Measurements from ENCODE around the gene TPCN1. TPM values are rescaled to one million over a fixed set of nuclear protein-coding genes. Genes with fewer than 3 reads are reported as not detected.

The TPCN1 gene
- total RNA-seq, 1 experiment from 2014 or later, result 13.5 TPM

GRCh38 chr12:113173081-113173698 is 48.1 kb upstream of the TPCN1 start:
- Histone ChIP-seq H3K79me2 (ENCODE audit: insufficient read depth, low read length) (no peaks in the 10 kb centered on the region), H2AK5ac (ENCODE audit: insufficient read length, low read length) (no peak overlapping the region), H3K27ac (ENCODE audit: insufficient read length, low read depth, low read length) (no peak overlapping the region), H4K8ac (replicated peaks; ENCODE audit: insufficient read length, low read depth, low read length) (no peak overlapping the region), H2AFZ (ENCODE audit: low read length) (no peak overlapping the region), H3K9ac (ENCODE audit: extremely low read depth, insufficient read length, low read length) (no peak overlapping the region), H3K4me2 (ENCODE audit: insufficient read depth, insufficient read length, low read length) (no peak overlapping the region), H2BK12ac (ENCODE audit: insufficient read length, low read depth, low read length) (no peak overlapping the region), H3K18ac (ENCODE audit: insufficient read length, low read depth, low read length) (no peak overlapping the region), H3K14ac (ENCODE audit: insufficient read depth, low read length) (no peak overlapping the region), H4K5ac (ENCODE audit: insufficient read length, low read depth, low read length) (no peak overlapping the region), H3K4ac (ENCODE audit: low read depth, low read length) (no peak overlapping the region), H2BK20ac (ENCODE audit: low read depth, low read length, poor library complexity, severe bottlenecking) (no peak overlapping the region), H3K4me1 (ENCODE audit: insufficient read depth, low read length) (no peaks in the 10 kb centered on the region), H2BK15ac (ENCODE audit: low read depth, low read length) (no peak overlapping the region), H3K27me3 (ENCODE audit: insufficient read depth, low read length) (no peaks in the 10 kb centered on the region), H3K79me1 (ENCODE audit: insufficient read depth, low read depth, low read length, poor library complexity, severe bottlenecking) (no peaks in the 10 kb centered on the region), H2BK120ac (ENCODE audit: low read depth, low read length, poor library complexity, severe bottlenecking) (no peak overlapping the region), H2BK5ac (ENCODE audit: insufficient read length, low read length) (no peak overlapping the region), H3K9me3 (ENCODE audit: control insufficient read depth, low read depth, low read length) (no peaks in the 10 kb centered on the region), H3K56ac (ENCODE audit: insufficient read length, low read depth, low read length) (no peak overlapping the region), H4K91ac (ENCODE audit: insufficient read length, low read depth, low read length) (no peak overlapping the region), H4K20me1 (ENCODE audit: control insufficient read depth, insufficient read depth, insufficient read length) (no peaks in the 10 kb centered on the region), H3K23ac (ENCODE audit: insufficient read length, low read depth, low read length) (no peak overlapping the region), H3K23me2 (ENCODE audit: insufficient read length, low read depth, low read length, poor library complexity, severe bottlenecking) (no peaks in the 10 kb centered on the region), H3T11ph (ENCODE audit: low read length) (no peak overlapping the region)
- Mint-ChIP-seq H3K9me3 (no peaks in the 10 kb centered on the region), H3K36me3 (ENCODE audit: insufficient read depth in 1 of 3, low read depth in 3 of 3) (peaks cover 64 to 91% (median 87%) of the 10 kb centered on the region in 3 experiments; a peak in 6 of 7 replicates), H3K4me3 (no peak overlapping the region), H3K27me3 (ENCODE audit: low read depth) (no peaks in the 10 kb centered on the region), H3K27ac (no peak overlapping the region), H3K4me1 (no peaks in the 10 kb centered on the region)
- no CpG with 5 or more reads among the region's 7 CpGs for WGBS (ENCODE audit: extremely low coverage, insufficient read length, low lambda C conversion rate)
- TF ChIP-seq CTCF (conservative IDR thresholded peaks at IDR 0.05), result no peak
- DNase-seq, result no peak

Measured in H9 (cell line).